Esophagus muscularis mucosa (tissue), 4 donors: Measurements from ENCODE around the gene LGR4.

ENCODE experiments used
- EP300 ChIP-seq: sonication (generic); formaldehyde crosslinking; IDR thresholded peaks from one replicate; pipeline ENCODE4 v1.6.1; 2017; ENCODE audit warnings: antibody characterized with exemption
- POLR2A ChIP-seq: fragments of 450-650 bp; IDR thresholded peaks from one replicate; pipeline ENCODE4 v1.6.1; 2017; ENCODE audit warnings: antibody characterized with exemption, moderate library complexity, mild to moderate bottlenecking, low read depth
- POLR2AphosphoS5 ChIP-seq, 2 donors: sonication (generic); formaldehyde crosslinking; IDR thresholded peaks; one replicate each; pipeline ENCODE4 v1.6.1; 2017; ENCODE audit warnings: antibody characterized with exemption in 2 of 2
- TF ChIP-seq, protein P1 (sequence below), 3 experiments: fragments of 200-600 bp in 2 of 3; fragments of 450-650 bp in 1 of 3; sonication (generic) in 2 of 3; IDR thresholded peaks; one replicate each; pipeline ENCODE4 v1.5.1; 2017 to 2019; ENCODE audit warnings: antibody characterized with exemption in 3 of 3, mild to moderate bottlenecking in 2 of 3, moderate library complexity in 1 of 3

DNA sequence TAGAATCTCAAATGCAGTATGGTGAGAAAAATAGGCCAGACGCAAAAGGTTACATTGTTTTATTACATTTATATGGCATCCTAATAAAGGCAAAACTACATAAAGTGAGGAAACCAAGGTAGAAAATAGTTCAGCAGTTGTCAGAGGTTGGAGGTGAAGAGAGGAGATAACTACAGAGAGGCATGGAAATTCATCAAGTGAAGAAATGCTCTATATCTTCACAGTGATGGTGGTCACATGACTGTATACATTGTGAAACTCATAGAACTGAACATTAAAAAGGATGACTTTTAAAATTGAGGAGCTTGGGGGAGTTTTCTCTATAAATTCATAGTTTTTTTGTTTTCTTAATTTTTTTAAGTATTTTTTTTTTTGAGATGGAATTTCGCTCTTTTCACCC is 14.4 kb downstream of the LGR4 start:
- TF ChIP-seq POLR2AphosphoS5 (IDR thresholded peaks at IDR 0.05) (no peak), POLR2A (no peak), EP300 (no peak)
- TF ChIP-seq, protein P1, sequence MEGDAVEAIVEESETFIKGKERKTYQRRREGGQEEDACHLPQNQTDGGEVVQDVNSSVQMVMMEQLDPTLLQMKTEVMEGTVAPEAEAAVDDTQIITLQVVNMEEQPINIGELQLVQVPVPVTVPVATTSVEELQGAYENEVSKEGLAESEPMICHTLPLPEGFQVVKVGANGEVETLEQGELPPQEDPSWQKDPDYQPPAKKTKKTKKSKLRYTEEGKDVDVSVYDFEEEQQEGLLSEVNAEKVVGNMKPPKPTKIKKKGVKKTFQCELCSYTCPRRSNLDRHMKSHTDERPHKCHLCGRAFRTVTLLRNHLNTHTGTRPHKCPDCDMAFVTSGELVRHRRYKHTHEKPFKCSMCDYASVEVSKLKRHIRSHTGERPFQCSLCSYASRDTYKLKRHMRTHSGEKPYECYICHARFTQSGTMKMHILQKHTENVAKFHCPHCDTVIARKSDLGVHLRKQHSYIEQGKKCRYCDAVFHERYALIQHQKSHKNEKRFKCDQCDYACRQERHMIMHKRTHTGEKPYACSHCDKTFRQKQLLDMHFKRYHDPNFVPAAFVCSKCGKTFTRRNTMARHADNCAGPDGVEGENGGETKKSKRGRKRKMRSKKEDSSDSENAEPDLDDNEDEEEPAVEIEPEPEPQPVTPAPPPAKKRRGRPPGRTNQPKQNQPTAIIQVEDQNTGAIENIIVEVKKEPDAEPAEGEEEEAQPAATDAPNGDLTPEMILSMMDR (IDR thresholded peaks at IDR 0.05) = no peak
